Parathyroid adenoma (tissue), 2 donors: ENCODE results near the gene FBXW7.

Source experiments
- H2AFZ ChIP-seq: fragments of 300-600 bp; sonication (generic); one replicate; pipeline ENCODE4 v1.7.0; 2017; ENCODE audit warnings: antibody characterized with exemption, mild to moderate bottlenecking
- H3K27ac ChIP-seq: fragments of 300-600 bp; sonication (generic); one replicate; pipeline ENCODE4 v1.7.0; 2017
- H3K27me3 ChIP-seq: fragments of 300-600 bp; sonication (generic); one replicate; pipeline ENCODE4 v1.7.0; 2017; ENCODE audit warnings: low read length; ENCODE audit not compliant: control insufficient read depth, insufficient read depth
- H3K36me3 ChIP-seq: fragments of 300-600 bp; sonication (generic); one replicate; pipeline ENCODE4 v1.7.0; 2017; ENCODE audit warnings: low read length; ENCODE audit not compliant: control insufficient read depth, insufficient read depth
- H3K4me1 ChIP-seq: fragments of 300-600 bp; sonication (generic); one replicate; pipeline ENCODE4 v1.7.0; 2017; ENCODE audit warnings: control low read depth
- H3K4me2 ChIP-seq: fragments of 300-600 bp; sonication (generic); one replicate; pipeline ENCODE4 v1.7.0; 2017; ENCODE audit warnings: low read length
- H3K4me3 ChIP-seq: fragments of 300-600 bp; sonication (generic); one replicate; pipeline ENCODE4 v1.7.0; 2017; ENCODE audit warnings: low read depth, low read length
- H3K79me2 ChIP-seq: fragments of 300-600 bp; sonication (generic); one replicate; pipeline ENCODE4 v1.7.0; 2017; ENCODE audit warnings: control low read depth
- H3K9ac ChIP-seq: fragments of 300-600 bp; sonication (generic); one replicate; pipeline ENCODE4 v1.7.0; 2017; ENCODE audit warnings: mild to moderate bottlenecking
- H3K9me3 ChIP-seq: fragments of 300-600 bp; sonication (generic); one replicate; pipeline ENCODE4 v1.7.0; 2017; ENCODE audit warnings: low read length; ENCODE audit not compliant: control insufficient read depth
- TF ChIP-seq, protein P1 (sequence below): fragments of 300-600 bp; sonication (generic); IDR thresholded peaks from one replicate; pipeline ENCODE4 v1.7.0; 2017; ENCODE audit warnings: antibody characterized with exemption, mild to moderate bottlenecking
- donor health status: primary hyperparathyroidism.

FBXW7 gene

DNA sequence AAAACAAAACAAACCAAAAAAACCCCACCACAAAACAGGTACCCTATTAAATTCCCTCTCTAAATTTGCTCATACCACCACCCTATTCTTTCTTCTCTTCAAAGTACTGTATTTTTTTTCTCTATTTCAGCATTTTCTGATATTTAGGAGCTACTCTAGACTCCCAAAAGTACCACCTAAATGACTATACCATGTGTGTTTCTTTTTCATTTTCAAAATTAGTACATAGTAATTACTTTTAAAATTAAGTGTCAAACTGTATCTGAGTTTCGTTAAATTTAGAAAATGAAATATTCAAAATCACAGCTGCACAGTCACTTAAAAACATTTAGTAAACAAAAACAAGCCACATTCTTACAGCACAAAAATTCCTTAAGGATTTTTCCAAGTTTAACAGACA lies 161.7 kb downstream of the FBXW7 start:
- TF ChIP-seq, protein P1, sequence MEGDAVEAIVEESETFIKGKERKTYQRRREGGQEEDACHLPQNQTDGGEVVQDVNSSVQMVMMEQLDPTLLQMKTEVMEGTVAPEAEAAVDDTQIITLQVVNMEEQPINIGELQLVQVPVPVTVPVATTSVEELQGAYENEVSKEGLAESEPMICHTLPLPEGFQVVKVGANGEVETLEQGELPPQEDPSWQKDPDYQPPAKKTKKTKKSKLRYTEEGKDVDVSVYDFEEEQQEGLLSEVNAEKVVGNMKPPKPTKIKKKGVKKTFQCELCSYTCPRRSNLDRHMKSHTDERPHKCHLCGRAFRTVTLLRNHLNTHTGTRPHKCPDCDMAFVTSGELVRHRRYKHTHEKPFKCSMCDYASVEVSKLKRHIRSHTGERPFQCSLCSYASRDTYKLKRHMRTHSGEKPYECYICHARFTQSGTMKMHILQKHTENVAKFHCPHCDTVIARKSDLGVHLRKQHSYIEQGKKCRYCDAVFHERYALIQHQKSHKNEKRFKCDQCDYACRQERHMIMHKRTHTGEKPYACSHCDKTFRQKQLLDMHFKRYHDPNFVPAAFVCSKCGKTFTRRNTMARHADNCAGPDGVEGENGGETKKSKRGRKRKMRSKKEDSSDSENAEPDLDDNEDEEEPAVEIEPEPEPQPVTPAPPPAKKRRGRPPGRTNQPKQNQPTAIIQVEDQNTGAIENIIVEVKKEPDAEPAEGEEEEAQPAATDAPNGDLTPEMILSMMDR = no peak
- H3K4me3 ChIP-seq = no peak overlapping the region
- H3K79me2 ChIP-seq = no peaks in the 10 kb centered on the region
- H3K36me3 ChIP-seq = no peaks in the 10 kb centered on the region
- H2AFZ ChIP-seq = no peak overlapping the region
- no peak overlapping the region for H3K4me2 ChIP-seq
- no peaks in the 10 kb centered on the region for H3K4me1 ChIP-seq
- no peaks in the 10 kb centered on the region for H3K27me3 ChIP-seq
- no peak overlapping the region for H3K27ac ChIP-seq
- no peaks in the 10 kb centered on the region for H3K9me3 ChIP-seq
- no peak overlapping the region for H3K9ac ChIP-seq

DNA sequence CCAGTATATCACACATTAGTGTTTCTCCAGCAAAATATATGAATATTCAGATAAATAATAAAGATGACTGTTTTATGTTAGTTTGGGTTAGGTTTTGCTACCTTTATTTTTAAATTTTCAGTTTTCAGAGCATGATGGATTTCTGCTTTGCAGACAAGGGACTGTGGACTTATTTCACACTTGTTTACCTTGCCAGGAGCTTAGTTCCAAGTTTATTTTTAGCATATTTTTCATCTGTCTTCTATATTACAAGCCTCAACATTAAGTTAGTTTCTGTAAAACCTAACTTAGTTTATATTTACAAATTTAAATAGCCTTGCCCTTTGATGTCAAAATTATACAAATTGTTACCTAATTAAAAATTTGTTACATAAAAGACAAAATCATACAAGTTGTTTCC lies 163.4 kb downstream of the FBXW7 start:
- H3K9ac ChIP-seq = no peak overlapping the region
- no peaks in the 10 kb centered on the region for H3K27me3 ChIP-seq
- no peaks in the 10 kb centered on the region for H3K36me3 ChIP-seq
- no peaks in the 10 kb centered on the region for H3K79me2 ChIP-seq
- H3K4me3 ChIP-seq = no peak overlapping the region
- no peak overlapping the region for H2AFZ ChIP-seq
- H3K9me3 ChIP-seq = no peaks in the 10 kb centered on the region
- no peak overlapping the region for H3K27ac ChIP-seq
- TF ChIP-seq, protein P1 = no peak
- H3K4me2 ChIP-seq = no peak overlapping the region
- no peaks in the 10 kb centered on the region for H3K4me1 ChIP-seq

DNA sequence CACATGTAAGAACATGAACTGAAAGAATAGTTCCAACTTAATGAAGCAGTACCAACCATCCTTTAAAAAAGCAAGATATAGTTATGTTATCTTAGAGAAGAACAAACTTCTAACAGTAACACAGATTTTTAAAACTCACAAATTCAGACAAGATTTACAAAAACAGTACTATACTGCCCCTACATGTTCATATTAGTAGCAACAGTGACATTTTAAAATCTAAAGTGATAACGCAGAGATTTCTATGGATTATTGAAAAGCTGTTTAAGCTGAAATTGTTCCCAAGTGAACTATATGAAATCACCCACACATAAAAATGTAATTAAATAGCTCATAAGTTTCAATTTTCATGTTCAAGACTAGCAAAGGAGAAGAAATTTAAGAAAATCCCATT lies 166.0 kb downstream of the FBXW7 start:
- Histone ChIP-seq H3K27me3 (no peaks in the 10 kb centered on the region), H3K27ac (no peak overlapping the region), H3K4me3 (no peak overlapping the region), H3K9me3 (no peaks in the 10 kb centered on the region), H3K36me3 (no peaks in the 10 kb centered on the region), H2AFZ (no peak overlapping the region), H3K9ac (no peak overlapping the region), H3K4me1 (no peaks in the 10 kb centered on the region), H3K4me2 (no peak overlapping the region), H3K79me2 (no peaks in the 10 kb centered on the region)
- TF ChIP-seq, protein P1 = no peak

DNA sequence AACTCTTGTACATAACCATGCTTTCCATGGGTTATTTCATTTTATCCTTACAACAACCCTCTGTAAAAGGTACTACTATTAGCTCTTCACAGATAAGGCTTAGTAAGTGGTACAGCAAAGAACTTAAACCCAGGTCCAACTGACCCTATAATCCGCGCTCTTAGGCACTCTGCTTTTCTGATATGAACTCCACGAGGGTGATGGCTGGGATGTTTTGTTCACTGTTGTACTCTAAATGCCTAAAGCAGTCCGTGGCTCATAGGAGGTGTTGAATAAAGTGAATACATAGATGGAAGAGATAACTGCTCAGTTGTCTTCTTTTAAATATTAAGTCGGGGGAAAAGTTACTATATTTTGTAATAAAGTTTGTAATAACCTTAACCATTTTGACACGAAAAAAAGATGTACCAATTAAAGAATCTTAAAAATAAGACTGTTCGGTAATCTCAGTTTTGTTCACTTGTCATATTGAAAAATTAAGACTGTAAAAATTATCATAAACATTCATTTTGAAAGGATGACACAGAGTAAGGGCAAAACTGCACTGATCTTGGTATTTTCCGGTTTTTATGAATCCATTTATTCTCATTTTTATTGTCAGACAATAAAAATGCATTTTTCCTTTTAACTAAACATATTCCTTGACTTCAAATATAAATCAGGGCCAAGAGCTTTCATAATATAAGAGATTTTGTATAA lies 166.5 kb downstream of the FBXW7 start:
- no peak overlapping the region for H2AFZ ChIP-seq
- H3K4me3 ChIP-seq = no peak overlapping the region
- H3K79me2 ChIP-seq = no peaks in the 10 kb centered on the region
- no peaks in the 10 kb centered on the region for H3K27me3 ChIP-seq
- no peaks in the 10 kb centered on the region for H3K9me3 ChIP-seq
- no peaks in the 10 kb centered on the region for H3K4me1 ChIP-seq
- no peak overlapping the region for H3K27ac ChIP-seq
- H3K4me2 ChIP-seq = no peak overlapping the region
- no peak overlapping the region for H3K9ac ChIP-seq
- TF ChIP-seq, protein P1 = no peak
- no peaks in the 10 kb centered on the region for H3K36me3 ChIP-seq

DNA sequence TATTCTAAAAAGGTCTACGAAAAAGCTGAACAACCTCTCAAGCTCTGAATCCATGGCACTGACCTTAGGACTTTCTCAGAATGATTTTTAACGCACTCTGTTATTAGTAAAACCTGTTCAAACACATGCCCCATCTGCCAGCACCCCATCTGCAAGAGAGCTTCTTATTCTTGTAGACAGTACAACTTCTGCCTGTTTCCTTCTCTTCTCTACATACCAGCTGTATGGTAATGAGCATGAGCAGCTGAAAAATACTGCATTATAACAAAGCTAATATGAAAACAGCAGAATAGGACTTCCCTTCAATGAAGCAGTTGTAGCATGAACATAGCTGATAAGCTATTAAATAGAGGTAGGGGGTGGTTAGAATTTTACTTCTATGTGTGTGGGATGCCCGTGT lies 167.9 kb downstream of the FBXW7 start:
- H3K79me2 ChIP-seq = no peaks in the 10 kb centered on the region
- no peaks in the 10 kb centered on the region for H3K9me3 ChIP-seq
- TF ChIP-seq, protein P1 = no peak
- H3K27me3 ChIP-seq = no peaks in the 10 kb centered on the region
- H3K27ac ChIP-seq = no peak overlapping the region
- no peak overlapping the region for H3K9ac ChIP-seq
- H3K4me3 ChIP-seq = no peak overlapping the region
- peaks cover 3% of the 10 kb centered on the region for H3K4me1 ChIP-seq
- no peaks in the 10 kb centered on the region for H3K36me3 ChIP-seq
- H2AFZ ChIP-seq = no peak overlapping the region
- H3K4me2 ChIP-seq = no peak overlapping the region
